ENCODE measurements around the gene DAGLA.
"Not testable (repeated sequence)": the region's sequence is repeated elsewhere in the genome, so short reads cannot be mapped to it uniquely, and the experiment has no call there.

Gene DAGLA

DNA sequence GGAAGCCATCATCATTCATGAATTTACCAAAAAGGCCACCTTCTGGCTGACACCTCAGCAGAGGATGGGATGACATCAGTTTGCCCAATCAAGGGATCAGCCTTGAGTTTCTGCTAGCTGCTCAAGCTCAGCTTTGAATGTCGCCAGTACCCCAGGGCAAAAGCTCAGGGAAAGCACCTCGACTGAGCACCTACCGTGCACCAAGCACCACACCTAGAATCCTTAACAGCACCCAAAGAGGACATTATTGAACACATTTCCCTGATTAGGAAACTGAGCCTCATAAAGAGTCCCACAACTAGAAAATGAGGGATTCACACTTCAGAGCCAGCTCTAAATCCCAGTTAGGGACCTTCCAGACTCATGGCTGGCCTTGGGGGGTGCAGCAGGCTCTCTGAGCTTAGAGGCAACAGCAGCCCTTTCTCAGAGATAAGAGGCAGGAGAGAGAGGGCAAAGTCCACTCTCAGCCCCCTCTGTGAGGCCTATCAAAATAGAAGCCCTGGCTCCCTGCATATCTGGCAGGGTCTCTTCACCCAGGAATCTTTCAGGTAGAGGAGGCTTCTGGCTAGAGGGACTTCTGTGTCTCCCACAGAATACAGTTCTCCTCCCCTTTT, 13.4 kb upstream of the DAGLA start:
- no peak for DNase-seq (ENCODE audit: low read depth in 2 of 2)

DNA sequence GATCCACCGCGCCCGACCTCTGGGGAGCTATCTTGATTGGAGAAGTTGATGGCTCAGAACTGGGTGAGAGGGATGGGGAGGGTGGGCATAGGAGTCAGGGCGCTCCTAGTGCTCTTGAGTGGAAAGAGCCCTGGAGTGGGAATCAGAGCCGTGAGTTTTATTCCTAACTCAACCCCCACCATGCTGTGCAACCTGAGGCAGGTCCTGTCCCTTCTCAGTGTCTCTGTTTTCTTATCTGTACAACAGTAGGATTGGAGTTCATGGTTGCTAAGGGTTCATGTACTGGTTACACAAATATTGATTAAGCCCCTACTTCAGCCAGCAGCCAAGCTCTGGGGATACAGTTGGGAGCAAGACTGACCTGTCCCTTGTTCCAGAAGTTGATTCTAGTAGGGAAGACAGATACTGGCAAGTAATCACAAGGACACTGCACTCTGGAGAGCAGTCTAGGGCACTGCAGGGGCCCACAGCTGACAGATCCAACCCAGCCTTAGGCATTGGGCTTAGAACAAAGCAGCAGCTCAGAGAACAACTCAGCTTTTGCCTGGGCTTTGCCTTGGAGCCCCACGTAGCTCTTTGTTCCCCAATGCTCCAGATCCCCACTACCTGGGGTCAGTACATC, 12.4 kb upstream of the DAGLA start:
- DNase-seq (ENCODE audit: low read depth in 2 of 2): no peak

DNA sequence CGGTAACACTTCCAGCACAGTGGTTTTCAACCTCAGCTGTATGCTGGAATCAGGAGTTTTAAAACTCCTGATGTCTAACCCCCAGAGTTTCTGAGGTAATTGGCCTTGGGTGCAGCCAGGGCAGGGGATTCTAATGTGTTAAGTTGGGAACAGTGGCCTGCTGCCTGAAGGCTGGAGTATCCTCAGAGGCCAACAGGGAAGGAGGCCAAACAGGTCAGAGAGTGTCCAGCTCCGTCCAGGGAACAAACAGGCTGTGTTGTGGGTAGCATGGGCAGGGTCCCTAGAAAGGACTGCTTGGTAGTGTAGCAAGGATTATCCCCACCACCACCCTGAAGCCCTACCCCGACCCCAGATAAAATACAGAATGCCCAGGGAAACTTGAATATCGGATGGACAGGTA, 10.8 kb upstream of the DAGLA start:
- DNase-seq (ENCODE audit: low read depth in 2 of 2): no peak

DNA sequence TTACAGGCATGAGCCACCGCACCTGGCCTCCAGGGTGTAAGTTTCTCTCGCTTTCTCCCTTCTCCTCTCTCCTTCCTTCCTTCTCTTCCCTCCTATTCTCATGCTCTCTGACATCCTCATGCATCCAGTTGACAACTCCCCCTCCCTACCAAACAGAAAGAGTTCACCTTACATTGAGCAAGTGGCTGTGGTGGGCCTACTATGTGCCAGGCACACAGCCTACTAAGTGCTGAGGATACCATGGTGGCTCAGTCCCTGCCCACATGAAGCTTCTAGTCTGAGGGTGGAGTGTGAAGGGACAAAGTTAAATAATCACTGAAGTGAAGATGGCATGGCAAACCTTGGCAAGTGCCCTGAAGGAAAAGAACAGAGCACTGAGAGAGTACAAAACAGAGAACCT, 9.6 kb upstream of the DAGLA start:
- no peak for DNase-seq (ENCODE audit: low read depth in 2 of 2)

DNA sequence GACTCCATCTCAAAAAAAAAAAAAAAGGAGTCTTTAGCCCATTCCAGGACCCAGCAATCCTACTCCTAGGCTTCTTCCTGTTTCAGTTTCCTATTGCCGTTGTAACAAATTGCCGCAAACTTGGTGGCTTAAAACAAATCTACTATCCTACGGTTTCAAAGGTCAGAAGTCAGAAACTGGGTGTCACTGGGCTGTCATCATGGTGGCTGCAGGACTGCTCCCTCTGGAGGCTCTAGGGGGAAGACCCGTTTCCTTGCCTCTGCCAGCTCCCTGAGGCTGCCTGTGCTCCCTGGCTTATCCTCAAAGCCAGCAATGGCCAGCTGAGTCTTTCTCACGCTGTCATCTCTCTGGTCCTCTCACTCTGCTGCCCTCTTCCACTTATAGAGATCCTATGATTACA, 8.7 kb upstream of the DAGLA start:
- no peak for DNase-seq (ENCODE audit: low read depth in 2 of 2)

DNA sequence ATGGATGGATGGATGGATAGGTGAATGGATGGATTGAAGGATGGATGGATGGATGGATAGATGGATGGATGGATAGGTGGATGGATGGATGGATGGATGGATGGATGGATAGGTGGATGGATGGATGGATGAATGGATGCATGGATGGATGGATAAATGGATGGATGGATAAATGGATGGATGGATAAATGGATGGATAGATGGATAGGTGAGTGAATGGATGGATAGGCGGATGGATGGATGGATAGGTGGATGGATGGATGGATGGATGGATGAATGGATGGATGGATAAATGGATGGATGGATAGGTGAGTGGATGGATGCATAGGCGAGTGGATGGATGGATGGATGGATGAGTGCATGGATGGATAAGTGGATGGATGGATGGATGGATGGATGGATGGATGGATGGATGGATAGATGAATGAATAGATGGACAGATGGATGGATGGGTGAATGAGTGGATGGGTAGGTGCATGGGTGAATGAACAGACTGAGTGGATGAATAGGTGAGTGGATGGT, 6.2 kb upstream of the DAGLA start:
- not testable (repeated sequence) for DNase-seq (ENCODE audit: low read depth in 2 of 2)

DNA sequence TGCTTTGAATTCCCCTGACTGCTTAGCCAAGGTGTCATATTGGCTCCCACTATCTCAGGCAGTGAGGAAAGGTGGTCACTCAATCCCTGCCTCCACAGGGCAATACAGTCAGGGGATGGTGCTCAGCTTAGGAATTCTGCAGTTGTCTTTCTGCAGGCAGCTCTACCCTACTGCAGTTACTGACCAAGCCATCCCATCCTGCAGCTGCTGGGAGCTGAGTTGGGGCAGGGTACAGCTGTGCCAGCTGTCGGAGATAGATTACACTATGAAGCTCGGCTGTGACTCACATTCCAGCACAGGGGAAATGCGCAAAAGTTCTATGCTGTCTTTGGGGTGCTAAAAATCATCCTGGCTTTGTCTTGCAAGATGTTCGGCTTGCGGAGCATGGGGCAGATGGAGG, 4.4 kb upstream of the DAGLA start:
- DNase-seq (ENCODE audit: low read depth in 2 of 2): no peak

DNA sequence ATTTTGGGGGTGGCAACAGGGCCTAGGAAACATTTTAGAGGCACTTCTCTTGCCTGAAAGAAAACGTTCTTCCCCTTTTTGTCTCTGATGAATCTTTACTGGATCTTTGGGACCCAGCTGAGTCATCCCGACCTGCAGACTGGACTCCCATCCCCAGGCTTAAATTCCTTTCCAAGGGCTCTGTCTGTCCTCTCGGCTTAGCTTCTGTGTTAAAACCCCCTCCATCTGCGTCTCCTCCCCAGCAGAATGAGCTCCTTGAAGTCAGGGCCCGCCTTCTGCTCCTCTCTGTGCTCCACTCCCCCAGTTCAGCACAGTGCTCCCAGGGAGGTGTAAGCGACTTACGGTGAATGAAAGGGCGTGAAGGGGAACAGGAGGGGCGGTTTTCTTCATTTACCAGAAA, 895 bp upstream of the DAGLA start:
- no peak for DNase-seq (ENCODE audit: low read depth in 2 of 2)

DNA sequence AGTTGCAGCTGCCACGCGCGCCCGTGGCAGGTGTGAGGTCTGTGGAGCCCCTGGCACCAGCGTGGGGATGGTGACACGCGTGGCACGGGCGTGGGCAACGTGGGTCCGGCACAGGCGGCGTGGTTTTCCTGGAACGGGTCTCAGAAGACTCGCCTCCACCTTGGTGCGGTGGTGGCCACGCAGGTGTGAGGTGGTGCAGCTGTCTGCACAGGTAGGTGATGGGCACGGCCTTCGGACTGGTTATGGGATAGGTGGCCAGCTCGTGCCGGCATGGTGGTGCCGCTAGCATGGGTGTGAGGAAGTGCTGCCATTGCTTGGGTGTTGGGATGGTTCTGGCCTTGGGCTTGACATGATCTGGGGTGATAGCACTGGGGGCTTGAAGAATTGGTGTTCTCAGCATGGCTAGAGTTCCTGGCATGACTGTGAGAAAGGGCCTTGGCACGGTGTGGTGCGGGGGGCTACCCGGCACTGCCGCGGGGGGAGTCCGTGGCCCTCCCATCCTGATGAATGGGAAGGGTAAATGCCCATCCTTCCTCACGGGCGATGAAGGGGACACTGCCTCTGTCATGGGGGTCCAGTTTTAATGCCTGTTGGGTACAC, 531 bp downstream of the DAGLA start:
- DNase-seq (ENCODE audit: low read depth in 2 of 2): no peak

DNA sequence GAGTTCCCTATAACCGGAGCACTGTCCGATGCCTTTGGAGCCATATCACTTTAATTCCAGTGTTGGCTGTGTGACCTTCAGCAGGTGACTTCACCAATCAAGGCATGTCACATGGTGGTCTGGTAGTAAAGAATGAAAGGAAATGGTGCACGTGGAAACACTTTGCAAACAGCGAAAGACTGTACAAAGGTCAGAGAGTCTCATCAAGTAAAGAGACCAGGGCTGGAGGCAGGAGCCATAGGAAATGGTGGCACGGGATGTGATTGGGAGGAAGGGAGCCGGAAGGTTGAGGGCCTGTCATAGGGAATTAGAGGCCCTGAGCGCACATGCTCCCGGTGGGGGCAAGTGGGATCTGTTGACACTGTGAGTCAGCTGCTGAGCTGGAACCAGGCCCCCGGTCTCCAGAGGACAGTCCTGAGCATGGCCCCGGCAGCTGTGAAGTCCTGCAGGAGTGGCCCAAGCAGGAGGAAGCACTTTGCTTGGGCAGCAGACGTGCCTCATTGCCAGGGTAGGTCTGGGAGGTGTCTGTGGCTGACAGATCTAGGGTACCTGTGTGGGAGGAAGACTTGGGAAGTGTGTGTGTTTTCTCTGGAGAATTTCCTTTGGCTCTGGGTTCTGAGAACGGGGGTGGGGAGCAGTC, 2.0 kb downstream of the DAGLA start:
- no peak for DNase-seq (ENCODE audit: low read depth in 2 of 2)

DNA sequence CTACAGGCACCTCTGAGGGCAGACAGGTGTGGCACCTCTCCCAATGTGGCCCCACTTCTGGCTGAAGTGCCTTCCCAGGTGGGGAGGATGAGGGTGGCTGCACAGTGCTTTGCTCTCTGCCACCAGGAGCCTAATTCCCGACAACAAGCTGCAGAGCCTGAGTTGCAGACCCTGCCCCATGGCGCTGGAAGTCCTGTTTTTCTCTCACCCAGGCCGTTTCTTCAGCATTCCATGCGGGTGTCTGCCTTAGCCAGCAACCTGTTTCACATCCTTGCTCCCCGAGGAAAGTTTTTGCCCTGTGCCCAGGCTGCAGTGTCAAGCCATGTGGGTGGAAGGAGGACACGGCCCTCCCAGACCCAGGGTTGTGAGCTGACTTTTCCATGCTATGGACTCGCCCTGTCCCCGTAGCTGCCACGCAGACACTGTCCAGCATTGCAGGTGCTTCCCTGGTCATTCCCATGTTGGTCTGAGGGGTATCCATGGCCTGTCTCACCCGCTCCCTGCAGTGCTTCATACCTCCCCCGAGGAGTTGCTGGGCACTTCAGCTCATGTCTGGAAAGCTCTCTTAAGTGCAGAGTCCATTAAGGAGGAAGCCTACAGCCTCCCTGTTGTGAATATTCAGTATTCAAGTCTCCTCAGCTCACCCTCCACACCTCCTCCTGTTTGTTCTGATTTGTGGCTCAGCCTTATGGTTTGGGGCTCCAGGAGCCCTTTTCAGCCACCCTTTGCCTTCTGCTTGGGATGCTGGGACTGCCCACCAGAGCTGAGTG, 2.9 kb downstream of the DAGLA start:
- no peak for DNase-seq (ENCODE audit: low read depth in 2 of 2)

DNA sequence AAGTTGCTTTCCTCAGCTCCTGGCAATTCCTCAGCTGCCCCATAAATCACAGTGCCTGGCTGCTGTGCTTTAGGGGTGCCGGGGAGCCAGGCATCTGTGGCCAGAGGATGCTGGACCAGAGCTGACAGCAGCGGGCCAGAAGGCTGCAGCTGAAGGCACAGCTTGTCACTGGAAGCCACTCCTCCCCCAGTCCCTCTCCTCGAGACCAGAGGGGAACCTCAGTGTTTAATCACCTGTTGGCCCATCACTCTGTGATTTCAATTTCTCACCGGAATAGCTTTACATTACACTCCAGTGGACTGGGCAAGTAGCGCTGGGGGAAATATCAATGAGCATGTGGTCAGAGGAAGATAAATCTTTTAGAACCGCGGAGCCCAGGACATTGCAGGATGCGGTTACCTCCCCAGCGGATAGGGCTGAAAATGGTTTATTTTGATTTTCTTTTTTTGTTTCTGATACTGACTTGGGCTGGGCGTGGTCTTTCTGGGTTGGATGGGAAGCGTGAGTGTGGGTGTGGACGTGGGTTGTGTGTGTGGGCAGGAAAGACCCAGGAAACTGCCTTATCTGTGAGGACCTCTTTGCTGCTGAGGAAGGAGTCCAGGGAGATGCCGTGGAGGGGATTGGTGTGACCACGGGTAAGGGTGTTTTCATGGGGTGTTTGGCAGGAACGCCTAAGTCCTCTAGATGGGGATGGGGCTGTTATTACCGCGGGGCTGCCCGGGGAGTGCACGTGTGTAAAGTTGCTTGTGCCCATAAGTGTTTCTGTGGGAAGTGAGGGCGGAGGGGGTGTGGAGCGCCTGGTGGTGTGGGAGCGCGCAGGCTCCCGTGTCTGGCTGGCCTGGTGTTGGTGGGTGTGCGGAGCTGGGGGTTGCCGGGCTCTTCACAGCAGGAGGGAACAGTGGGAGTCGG, 4.0 kb downstream of the DAGLA start:
- no peak for DNase-seq (ENCODE audit: low read depth in 2 of 2)

DNA sequence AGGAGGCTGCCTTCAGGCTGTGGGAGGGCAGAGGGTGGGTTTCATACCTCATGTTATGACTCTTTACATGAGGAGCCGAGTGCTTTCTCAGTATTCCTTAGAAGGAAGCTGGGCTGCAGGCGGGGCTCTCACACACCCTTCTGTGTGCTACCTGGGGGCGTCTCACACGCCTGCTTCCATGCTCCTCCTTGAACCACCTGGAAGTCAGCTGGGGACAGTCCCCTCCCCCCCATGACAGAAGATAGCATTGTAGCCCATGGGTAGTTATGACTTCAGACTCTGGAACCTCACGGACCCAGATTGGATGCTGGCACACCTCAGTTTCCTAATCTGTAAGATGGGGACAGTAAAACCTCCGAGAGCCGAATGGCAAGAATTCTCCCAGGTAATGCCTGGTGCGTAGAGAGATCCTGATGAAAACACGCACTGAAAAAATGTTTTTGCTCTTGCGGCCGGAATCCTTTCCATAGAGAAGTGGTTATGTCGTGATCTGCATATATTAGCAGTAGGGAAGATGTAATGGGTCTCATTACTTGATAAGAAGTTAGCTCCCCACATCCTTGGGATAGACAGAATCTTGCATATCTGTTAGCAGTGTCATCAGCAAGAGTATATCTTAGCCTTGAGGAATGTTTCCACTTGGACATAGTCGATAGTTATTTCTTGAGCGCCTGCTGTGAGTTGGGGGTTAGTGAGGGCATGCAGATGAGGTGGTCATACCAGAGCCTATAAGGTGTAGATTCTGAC, 4.9 kb downstream of the DAGLA start:
- DNase-seq (ENCODE audit: low read depth in 2 of 2): no peak

DNA sequence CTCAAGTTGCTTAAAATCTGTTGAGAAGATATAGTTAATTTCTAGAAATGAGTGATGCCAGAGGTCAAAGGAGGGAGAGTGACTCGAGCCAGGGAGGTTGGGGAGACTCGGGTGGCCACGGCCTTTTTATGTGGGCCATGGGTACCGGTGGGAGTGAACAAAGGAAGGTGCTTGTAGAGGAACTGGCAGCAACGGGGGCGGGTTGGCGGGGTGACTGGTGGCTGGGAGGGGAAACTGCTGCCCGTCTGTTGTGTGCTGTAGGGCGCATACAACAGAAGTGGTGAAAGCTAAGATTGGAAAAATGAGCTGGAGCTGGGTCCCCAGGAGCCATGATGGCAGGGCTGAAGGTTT, 5.4 kb downstream of the DAGLA start:
- DNase-seq (ENCODE audit: low read depth in 2 of 2): no peak

DNA sequence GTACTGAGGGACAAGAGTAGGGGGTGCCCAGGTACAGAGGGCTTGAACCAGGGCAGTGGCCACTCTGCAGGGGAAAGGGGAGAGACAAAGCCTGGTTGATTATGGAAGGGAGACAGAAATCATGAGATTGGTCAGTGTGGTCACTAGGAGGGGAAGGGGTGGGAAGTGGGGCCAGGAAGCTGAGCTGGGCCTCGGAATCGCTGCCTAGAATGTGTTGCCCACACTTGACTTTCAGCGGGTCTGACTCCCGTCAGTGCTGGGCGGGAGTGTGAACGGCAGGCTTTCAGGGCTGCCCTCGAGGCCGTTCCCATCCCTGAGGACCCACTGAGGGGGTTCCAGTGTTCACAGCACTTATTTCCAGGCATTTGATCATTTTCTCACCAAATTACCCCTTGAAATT, 5.9 kb downstream of the DAGLA start:
- no peak for DNase-seq (ENCODE audit: low read depth in 2 of 2)

DNA sequence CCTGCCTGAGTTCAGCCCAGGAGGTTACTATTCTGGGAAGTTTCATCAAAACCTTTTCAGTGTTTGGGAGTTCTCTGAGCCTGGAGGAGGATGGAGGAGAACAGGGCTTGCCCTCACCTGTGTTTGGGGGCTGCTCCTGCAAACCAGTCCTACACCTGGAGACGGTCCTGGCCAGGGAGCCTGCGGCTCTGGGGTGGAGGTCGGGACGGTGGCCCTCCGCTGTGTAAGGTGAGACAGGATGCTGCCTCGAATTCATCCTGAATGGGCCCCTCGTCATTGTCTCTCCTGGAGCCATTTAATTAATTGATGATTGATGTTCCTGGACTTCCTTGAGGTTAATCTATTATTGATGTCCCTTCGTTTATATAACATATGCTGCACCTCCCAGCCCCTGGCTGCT, 6.3 kb downstream of the DAGLA start:
- no peak for DNase-seq (ENCODE audit: low read depth in 2 of 2)

DNA sequence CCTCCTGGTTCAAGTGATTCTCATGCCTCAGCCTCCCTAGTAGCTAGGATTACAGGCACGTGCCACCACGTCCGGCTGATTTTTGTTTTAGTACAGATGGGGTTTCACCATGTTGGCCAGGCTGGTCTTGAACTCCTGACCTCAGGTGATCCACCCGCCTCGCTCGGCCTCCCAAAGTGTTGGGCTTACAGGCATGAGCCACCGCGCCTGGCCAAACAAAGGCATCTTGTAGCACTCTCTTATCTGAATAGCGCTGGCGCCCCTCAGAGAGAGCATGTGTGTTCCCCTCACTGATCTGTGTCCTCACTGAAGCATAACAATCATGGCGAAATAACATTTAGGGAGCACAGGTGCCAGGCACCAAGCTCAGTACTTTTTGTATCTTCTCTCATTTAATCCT, 7.2 kb downstream of the DAGLA start:
- no peak for DNase-seq (ENCODE audit: low read depth in 2 of 2)

DNA sequence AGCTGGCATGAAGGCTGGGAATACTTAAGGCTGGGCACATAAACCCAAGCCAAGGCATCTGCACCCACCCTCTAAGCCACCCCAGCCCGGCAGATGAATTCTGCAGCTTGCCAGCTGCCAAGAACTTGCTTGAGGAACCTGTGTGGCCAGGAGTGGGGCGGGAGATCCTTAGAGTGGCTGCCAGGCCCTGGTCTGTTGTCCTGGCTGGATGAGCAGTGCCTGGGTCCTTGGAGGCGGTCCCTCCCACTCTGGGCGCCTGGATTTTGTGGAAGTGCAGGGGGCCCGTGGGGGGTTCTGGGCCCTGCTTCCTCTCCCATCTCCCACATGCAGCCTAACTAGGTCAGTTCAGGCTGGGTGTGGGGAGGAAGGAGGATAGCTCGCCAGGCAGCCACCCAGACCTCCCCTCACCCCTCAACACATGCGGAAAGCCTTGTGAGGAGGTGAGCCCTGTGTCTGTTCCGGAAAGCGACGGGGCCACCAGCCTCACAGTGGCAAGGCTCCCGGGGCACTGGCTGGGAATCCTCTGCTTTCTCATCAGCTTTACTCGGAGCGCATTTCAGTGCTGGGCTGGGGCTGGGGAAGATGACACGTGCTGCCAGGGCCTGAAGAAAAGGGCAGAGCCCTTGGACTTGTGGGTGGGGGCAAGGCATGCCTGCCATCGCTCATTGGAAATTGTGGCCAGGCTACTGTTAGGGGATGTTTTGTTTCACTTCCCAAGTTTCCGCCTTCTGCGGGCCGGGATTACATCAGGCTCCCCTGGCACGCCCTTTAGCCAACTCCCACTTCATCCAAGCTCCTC, 8.4 kb downstream of the DAGLA start:
- no peak for DNase-seq (ENCODE audit: low read depth in 2 of 2)

DNA sequence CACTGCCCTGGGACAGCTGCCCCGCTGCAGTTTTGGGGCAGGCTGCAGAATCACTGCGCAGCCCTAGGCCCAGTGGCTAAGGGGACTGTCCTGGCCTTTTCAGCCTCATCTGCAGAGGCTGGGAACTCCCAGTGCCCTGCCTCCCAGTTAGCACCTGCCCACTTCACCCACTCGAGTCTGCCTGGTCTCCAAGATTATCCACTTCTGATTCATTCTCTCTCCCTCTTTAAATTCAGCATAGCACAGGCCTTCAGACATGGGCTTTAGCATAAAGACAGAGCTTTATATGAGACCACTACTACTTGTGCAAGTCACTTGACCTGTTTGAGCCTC, 8.9 kb downstream of the DAGLA start:
- DNase-seq (ENCODE audit: low read depth in 2 of 2): no peak

Data from activated CD4-positive, alpha-beta T cell treated with anti-CD3 and anti-CD28 coated beads for 24 hours (primary cell).